Keratinocyte (primary cell): ENCODE measurements around the gene NME8. TPM values are rescaled to one million over a fixed set of nuclear protein-coding genes. Genes with fewer than 3 reads are reported as not detected.

ENCODE experiments used
- DNase-seq: peaks from one replicate; pipeline ENCODE4 v3.0.0-alpha.2; 2011; ENCODE audit warnings: low read depth, missing footprints, low spot score
- FAIRE-seq: peaks from 2 replicates; lab custom pipeline; 2011; peaks lifted over from hg19 to GRCh38; lab: Jason Lieb, UNC
- H2AFZ ChIP-seq: 2 replicates; pipeline ENCODE4 v1.6.0; 2012; ENCODE audit warnings: low read length, control low read depth, inconsistent platforms; ENCODE audit not compliant: control insufficient read depth
- H3K27ac ChIP-seq: 2 replicates; pipeline ENCODE4 v1.5.1; 2011; ENCODE audit warnings: low read length; ENCODE audit not compliant: control insufficient read depth, insufficient read depth
- H3K27me3 ChIP-seq: 3 replicates; pipeline ENCODE4 v1.6.0; 2011; ENCODE audit warnings: low read length; ENCODE audit not compliant: control insufficient read depth, insufficient read depth; ENCODE audit errors: extremely low read depth
- H3K36me3 ChIP-seq, 2 experiments: 2 replicates in 1 of 2; 3 replicates in 1 of 2; pipeline ENCODE4 v1.5.1; 2011; ENCODE audit warnings: low read length in 2 of 2, mild to moderate bottlenecking in 1 of 2; ENCODE audit not compliant: control insufficient read depth in 2 of 2, insufficient read depth in 2 of 2; ENCODE audit errors: extremely low read depth in 1 of 2
- H3K4me1 ChIP-seq: 3 replicates; pipeline ENCODE4 v1.5.1; 2011; ENCODE audit warnings: low read length; ENCODE audit not compliant: control insufficient read depth, insufficient read depth; ENCODE audit errors: extremely low read depth
- H3K4me2 ChIP-seq: 3 replicates; pipeline ENCODE4 v1.6.0; 2011; ENCODE audit warnings: low read depth, low read length; ENCODE audit not compliant: control insufficient read depth, insufficient read depth; ENCODE audit errors: extremely low read depth
- H3K4me3 ChIP-seq, 3 experiments: fragments of 200-600 bp in 1 of 3; sonication (generic) in 1 of 3; 2 replicates in 2 of 3; 3 replicates in 1 of 3; pipeline ENCODE4 v1.5.1; 2011 to 2016; ENCODE audit warnings: low read length in 3 of 3, mild to moderate bottlenecking in 3 of 3, control low read depth in 2 of 3, inconsistent platforms in 1 of 3, low read depth in 1 of 3, mixed read lengths in 1 of 3, mixed run types in 1 of 3, moderate library complexity in 1 of 3; ENCODE audit not compliant: control insufficient read depth in 2 of 3, insufficient read depth in 2 of 3; ENCODE audit errors: extremely low read depth in 1 of 3
- H3K79me2 ChIP-seq: 2 replicates; pipeline ENCODE4 v1.6.0; 2012; ENCODE audit warnings: low read length; ENCODE audit not compliant: control insufficient read depth, insufficient read depth
- H3K9ac ChIP-seq: 3 replicates; pipeline ENCODE4 v1.6.0; 2011; ENCODE audit warnings: low read length; ENCODE audit not compliant: control insufficient read depth, insufficient read depth; ENCODE audit errors: extremely low read depth
- H3K9me1 ChIP-seq: 3 replicates; pipeline ENCODE4 v1.6.0; 2011; ENCODE audit warnings: low read length; ENCODE audit not compliant: control insufficient read depth, insufficient read depth; ENCODE audit errors: extremely low read depth
- H3K9me3 ChIP-seq: 2 replicates; pipeline ENCODE4 v1.5.1; 2012; ENCODE audit warnings: low read depth, low read length; ENCODE audit not compliant: control insufficient read depth
- H4K20me1 ChIP-seq: 3 replicates; pipeline ENCODE4 v1.6.0; 2011; ENCODE audit warnings: low read length; ENCODE audit not compliant: control insufficient read depth, insufficient read depth; ENCODE audit errors: extremely low read depth
- CTCF ChIP-seq, 3 experiments: IDR thresholded peaks in 1 of 3; conservative IDR thresholded peaks in 1 of 3; optimal IDR thresholded peaks in 1 of 3; 2 replicates in 2 of 3; 3 replicates in 1 of 3; pipeline versions ENCODE3 to v1.5.1; 2011; ENCODE audit warnings: low read length in 3 of 3, mild to moderate bottlenecking in 3 of 3, moderate library complexity in 2 of 3, control low read depth in 1 of 3, inconsistent platforms in 1 of 3; ENCODE audit not compliant: insufficient read depth in 2 of 3; ENCODE audit errors: extremely low read depth in 1 of 3
- EZH2 ChIP-seq: IDR thresholded peaks from one replicate; pipeline ENCODE4 v1.6.1; 2012; ENCODE audit warnings: inconsistent platforms, mild to moderate bottlenecking, low read length, moderate library complexity
- dilution Hi-C: fragments of 300-500 bp; cut with MboI; formaldehyde crosslinking; loops from one replicate; pipeline ENCODE4 v1.7.0; 2020; ENCODE audit warnings: low sequenced_read_pairs; ENCODE audit not compliant: extremely low pct_ligation_motif_present
- polyA plus RNA-seq, 5 experiments: library from polyadenylated mRNA; depleted of rRNA in 3 of 5; stranded (reverse) in 3 of 5; stranded (forward) in 1 of 5; unstranded in 1 of 5; fragments of >200 nt; gene quantifications; 1 replicate in 1 of 5; 2 replicates in 3 of 5; 3 replicates in 1 of 5; pipeline versions ENCODE4 v1.2.1 to v1.2.3, GENCODE V29; 2011 to 2012; ENCODE audit warnings: missing spikeins in 2 of 5, low read depth in 1 of 5, low replicate concordance in 1 of 5

The NME8 gene
- polyA plus RNA-seq, 1 donor (not counting 4 experiments of a cell fraction or from before 2014, with no cell fraction given), result not detected

GRCh38 chr7:37832194-37832593 is 16.2 kb upstream of the NME8 start:
- no peak for FAIRE-seq
- Histone ChIP-seq H3K79me2 (no peaks in the 10 kb centered on the region), H3K9me1 (no peaks in the 10 kb centered on the region), H3K4me1 (no peaks in the 10 kb centered on the region), H3K36me3 (no peaks in the 10 kb centered on the region), H3K27me3 (no peaks in the 10 kb centered on the region), H3K9ac (no peak overlapping the region), H3K4me3 (no peak overlapping the region), H4K20me1 (no peaks in the 10 kb centered on the region), H3K9me3 (no peaks in the 10 kb centered on the region), H3K4me2 (no peak overlapping the region), H3K27ac (no peak overlapping the region), H2AFZ (no peak overlapping the region)
- DNase-seq, result no peak
- TF ChIP-seq EZH2, result no peak
- peak in 2 of 3 experiments; percentile 9 to 40 for TF ChIP-seq CTCF (optimal IDR thresholded peaks at IDR 0.05 in 1 of 3, IDR thresholded peaks at IDR 0.05 in 1 of 3, conservative IDR thresholded peaks at IDR 0.05 in 1 of 3; ENCODE audit: extremely low read depth in 1 of 3, insufficient read depth in 2 of 3, low read length in 3 of 3)
- dilution Hi-C loops, result no loop called here

- Histone ChIP-seq H4K20me1 (no peaks in the 10 kb centered on the region), H3K36me3 (no peaks in the 10 kb centered on the region), H3K27me3 (no peaks in the 10 kb centered on the region), H3K79me2 (no peaks in the 10 kb centered on the region), H2AFZ (peak overlapping the region; percentile 70), H3K9me1 (no peaks in the 10 kb centered on the region), H3K9me3 (no peaks in the 10 kb centered on the region), H3K9ac (no peak overlapping the region), H3K27ac (no peak overlapping the region), H3K4me3 (peak overlapping the region in 1 of 3 experiments; percentile 33), H3K4me2 (peak overlapping the region; percentile 39), H3K4me1 (no peaks in the 10 kb centered on the region)
- TF ChIP-seq CTCF (optimal IDR thresholded peaks at IDR 0.05 in 1 of 3, IDR thresholded peaks at IDR 0.05 in 1 of 3, conservative IDR thresholded peaks at IDR 0.05 in 1 of 3; ENCODE audit: extremely low read depth in 1 of 3, insufficient read depth in 2 of 3, low read length in 3 of 3) (peak; percentile 32 to 63 (median 49)), EZH2 (no peak)
- dilution Hi-C loops, result no loop called here
- no peak for DNase-seq
- no peak for FAIRE-seq
Observed at GRCh38 chr7:37833107-37833817, 15.1 kb upstream of the NME8 start.
